Activated naive CD4-positive, alpha-beta T cell (primary cell): ENCODE measurements around the gene NTM.

ENCODE experiments used
- DNase-seq, 4 experiments: peaks; one replicate each; lab custom pipeline; 2025; lab: John Stamatoyannopoulos, UW

Gene NTM

DNA sequence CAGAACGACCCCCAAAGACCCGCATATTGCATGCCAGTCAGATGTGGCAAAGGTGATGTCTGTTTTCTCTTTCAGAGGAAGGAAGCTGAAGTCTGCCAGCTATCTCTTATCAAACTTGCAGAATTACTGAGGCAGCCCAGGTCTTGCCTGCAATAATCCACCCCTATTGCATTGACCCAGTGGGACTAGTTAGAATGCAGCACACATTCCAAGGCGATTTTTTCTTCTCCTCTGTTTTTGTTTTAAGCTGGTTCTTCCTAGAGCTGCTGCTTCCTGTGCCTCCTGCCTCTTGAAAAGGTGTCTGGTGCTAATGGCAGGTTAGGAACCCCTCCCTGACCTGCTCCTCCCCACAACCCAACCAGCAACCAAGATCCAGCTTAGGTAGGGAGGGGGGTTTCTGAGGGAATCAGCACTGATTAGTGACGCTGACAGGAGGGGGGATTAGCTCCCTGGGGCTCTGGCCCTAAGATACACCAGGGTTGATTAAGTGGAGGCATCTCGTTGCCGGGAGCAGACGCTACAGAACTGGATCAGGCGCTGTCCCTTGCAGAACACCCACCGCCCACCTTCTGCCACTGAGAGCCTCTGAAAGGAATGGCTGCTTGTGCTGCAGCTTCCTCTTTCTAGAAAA lies 2.8 kb downstream of the NTM start:
- no peak for DNase-seq

DNA sequence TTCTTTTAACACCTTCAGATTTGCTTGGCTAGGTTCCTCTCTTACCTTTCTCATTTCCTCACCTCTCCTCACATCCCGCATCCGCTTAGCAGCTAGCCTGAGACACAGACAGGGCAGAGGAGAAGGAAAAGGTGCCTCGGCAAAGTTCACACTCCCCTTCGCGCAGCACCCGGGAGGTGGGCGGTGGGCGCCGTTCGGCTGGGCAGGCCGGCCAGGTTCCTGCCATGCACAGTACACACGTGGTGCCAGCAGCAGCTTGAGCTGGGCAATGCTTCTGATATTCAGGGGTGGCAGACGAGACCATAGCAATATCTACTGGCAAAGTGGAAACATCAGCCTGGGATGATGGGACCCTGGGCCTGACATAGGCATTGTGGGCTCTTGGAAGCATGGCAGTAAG lies 3.3 kb downstream of the NTM start:
- DNase-seq = no peak

DNA sequence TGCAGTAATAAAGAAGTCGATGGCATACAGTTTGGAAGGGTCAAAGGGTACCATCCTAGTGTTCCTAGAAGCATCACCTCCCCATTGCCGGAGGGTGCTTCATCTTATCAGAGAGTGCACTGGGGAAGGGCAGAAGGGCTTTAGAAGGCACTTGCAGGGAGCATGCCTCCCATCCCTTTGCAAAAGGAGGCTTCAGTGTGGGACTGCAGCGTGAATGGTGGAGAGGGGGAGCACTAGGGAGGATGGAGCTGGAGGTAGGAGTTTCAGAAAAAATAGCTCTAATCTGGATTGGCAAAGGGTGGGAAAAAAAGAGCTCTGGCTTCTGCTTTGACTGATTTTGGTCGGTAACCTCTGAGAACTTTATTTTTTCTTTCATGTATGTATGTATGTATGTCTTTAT lies 5.0 kb downstream of the NTM start:
- no peak for DNase-seq

DNA sequence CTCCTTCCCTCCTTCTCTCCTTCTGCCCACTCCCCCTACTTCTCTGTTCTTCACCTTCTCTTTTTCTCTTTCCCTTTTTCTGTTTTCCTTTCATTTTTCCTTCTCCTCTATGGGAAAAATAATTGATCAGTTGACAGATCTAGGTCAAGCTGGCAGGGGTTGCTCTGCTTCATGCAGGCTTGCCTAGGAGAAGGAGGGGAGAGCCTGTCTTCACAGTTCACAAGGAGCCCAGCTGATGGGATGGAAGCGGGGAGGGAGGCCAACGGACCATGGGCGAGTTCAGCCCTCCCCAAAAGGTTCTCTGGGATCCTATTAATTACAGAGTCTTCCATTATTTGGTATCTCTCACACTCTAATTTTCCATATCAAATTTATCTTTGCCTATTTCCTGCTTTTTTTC lies 5.5 kb downstream of the NTM start:
- DNase-seq = no peak

DNA sequence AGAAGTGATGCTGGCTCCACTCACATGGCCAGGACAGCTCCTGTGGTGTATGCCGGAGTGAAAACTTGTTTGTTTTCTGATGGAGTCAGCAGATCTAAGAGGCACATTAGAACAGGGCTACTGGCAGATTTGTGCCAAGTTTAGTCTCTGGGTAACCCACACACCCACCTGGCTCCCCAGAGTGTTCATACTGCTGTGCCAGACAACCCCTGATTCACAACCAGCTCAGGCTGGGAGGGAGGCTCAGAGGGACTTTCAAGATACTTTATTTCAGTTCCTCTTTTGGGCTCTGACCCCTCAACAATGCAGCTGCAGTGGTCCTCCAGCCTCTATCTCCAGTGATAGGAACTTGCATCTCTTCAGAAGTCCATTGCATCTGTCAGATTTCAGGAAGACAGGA lies 8.5 kb downstream of the NTM start:
- DNase-seq = no peak

DNA sequence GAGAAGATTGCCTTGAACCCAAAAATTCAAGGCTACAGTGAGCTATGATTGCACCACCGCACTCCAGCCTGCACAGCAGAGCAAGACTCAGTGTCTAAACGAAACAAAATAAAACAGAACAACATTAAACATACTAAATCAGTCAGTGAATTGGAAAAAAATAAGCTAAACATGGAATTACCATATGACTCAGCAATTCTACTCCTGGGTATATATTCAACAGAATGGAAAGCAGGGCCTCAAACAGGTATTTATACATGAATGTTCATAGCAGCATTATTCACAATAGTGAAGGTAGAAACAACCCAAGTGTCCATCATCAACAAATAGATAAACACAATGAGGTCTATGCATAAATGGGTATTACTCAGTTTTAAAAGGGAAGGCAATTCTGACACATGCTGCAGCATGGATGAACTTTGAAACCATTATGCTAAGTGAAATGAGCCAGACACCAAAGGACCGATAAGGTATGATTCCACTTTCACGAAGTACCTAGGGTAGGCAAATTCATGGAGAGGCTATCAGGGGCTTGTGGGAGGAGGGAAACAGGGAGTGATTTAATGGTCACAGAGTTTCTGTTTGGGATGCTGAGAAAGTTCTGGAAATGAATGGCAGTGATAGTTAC lies 15.5 kb downstream of the NTM start:
- DNase-seq = no peak

DNA sequence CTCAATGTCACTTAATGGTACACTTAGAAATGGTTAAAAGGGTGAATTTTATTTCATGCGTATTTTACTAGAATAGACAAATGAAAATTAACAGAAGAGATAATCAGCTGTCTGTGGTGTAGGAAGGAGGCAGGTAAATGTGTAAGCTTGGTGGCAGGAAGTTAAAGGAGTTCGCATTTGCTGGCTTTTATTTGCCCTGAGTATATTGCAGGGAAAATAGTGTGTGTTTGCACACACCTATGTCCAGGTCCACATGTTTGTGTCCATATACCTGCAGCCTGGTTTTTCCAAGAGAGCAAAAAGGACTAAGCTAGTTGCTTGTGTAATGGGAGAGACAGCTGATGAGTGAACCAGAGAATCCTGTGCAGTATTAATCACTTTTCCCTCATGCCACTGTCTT lies 16.0 kb downstream of the NTM start:
- DNase-seq = no peak

DNA sequence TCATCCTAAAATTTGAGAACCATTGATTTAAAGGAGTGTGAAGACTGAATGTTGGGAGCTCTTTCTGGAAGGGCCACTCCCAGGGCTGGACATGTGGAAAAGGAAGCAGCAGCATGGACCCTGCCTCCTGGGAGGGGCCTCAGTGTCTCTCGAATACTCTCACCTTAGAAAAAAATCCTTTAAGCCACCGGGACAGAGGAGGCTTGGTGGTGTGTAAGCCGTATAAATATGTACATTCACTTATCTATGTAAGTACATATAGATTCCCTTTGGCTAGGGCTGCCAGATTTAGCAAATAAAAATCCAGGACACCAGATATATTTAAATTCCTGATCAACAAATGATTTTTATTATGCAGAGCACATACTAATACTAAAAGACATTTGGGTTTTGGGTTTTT lies 17.6 kb downstream of the NTM start:
- DNase-seq = no peak

DNA sequence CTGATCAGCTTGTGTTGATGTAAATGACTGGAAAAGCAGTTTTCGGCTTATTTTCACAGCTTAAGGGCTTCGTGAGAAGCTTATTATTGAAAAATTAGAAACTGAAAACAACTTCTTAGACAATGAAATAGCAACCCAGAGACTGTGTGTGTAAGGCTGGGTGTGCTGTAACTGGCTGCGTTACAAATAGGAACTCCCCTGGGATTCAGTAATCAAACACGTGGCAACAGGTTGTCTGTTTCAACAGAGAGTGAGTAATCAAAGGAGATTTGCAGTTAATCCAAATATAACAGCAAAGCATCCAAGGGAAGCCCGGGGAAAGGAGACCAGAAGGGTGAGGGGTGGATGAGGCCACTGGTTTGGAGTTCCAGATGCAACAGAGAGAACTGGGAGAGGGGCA lies 19.2 kb downstream of the NTM start:
- no peak for DNase-seq

DNA sequence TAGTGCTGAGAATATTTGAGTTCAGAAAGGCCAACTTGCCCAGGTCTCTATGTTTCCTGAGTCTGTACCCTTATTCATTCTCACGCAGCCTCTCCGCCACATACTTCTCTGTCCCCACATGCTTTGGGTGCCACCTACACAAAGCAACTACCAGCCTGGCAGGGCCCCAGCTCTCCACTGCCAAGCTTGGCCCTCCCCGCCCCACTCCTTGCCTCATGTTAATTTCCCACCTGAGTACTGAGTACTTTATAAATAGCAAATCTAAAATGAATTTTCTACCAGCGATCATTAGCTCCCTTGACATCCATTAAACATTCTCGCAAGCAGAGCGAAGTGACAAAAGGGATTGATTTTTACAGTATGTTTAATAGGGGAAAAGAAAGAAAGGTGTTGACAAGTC lies 20.8 kb downstream of the NTM start:
- no peak for DNase-seq

DNA sequence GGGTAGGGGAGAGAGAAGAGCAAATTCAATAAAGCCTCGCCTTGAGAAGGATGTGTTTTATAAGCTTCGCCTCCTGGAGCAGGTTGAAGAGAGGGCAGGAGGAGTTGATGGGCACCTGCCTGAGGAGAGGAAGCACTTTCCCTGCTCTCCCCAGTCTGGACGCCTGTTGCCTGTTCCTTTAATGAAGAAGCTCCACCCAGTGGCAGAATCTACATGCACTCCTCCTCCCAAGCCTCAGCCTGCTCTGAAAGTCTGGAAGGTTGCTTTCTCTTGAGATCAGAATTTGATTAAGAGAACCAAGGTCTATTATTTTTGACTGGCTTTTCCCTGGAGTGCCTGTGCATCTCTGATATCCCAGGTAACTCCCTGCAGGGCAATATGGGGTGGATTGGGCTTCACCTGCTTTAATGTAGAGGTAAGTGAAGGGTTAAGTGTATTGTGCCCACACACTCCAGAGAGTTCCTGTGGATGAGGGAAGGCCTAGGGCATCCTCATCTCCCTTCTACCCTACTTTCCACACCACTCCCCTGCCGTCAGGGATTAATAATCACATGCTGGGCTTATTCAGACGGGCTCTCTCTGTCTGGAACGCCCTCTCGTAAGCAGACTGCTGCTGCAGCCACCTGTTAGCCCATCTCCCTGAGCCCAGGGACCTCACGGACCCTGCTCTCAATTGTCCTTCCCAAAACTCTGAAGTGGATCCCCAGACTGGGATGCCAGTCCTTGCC lies 22.3 kb downstream of the NTM start:
- DNase-seq = no peak

DNA sequence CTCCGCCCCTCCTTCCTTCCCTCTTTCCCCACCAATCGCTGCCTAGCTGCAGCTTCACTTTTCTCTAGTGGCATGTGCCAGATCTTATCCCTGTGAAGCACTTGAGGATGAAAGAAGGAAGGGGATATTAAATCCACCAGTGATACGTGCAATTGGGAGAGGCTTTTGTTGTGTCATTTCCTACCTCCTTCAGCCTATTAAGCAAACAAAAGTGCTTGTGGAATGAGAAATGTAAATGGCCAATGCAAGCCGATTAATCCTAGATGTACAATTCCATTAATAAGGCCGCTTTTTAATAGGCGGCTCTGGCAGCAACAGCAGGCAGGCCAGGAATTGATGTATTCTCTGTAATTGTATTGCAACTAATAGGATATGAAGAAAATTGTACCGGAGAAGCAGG lies 23.3 kb downstream of the NTM start:
- DNase-seq = no peak

DNA sequence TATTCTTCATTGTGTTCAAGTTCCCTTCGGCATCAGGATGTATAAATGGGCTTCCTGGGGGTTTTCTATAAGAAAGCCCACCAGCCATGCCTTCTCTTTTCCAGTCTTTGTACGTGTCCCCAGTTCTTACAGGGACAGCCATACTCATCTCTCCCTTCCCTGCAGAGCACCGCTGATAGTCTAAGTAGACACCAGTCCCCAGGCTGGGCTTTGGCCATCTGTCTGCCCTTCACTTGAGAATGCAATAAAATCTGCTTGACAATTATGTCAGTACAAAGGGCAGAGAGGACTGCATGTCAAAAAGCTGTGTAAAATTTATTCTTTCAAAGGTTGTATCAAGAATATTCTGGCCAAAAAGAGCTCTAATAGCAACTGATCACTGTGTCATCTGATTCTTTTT lies 27.3 kb downstream of the NTM start:
- no peak for DNase-seq

DNA sequence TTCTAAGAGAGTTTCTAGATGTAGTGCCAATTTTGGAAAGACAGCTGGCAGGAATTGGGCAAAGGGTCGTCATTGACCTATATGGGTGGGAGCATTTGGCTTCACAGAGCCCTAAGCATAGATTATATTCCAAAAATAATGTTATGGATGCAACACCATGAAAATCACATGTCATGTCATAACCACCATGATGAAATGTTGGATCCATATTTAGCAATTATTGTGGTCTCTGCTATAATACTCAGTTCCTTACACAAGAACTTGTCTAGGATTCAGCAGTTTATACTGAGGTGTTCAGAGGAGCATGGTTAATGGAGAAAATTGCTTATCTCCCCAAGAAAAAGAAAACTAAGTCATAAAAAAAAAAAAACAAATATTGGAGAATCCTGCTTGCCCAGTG lies 31.6 kb downstream of the NTM start:
- no peak for DNase-seq

DNA sequence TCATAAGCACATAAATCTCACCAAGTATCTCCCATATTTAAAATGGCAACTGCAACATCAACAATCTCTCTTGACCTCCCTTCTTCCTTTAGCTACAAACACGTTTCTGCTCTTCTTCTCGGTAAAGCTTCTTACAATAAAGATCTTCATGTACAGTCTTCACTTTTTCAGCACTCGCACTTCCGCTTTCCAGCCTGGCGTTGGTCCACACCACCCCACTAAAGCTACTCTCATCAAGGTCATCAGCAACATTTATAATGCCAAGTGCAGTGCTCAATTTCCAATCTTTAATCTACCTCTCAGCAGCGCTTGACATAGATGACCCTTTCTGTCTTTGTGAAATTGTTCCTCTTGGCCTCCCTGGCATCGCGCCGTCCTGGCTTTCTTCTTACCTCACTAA lies 33.6 kb downstream of the NTM start:
- no peak for DNase-seq

DNA sequence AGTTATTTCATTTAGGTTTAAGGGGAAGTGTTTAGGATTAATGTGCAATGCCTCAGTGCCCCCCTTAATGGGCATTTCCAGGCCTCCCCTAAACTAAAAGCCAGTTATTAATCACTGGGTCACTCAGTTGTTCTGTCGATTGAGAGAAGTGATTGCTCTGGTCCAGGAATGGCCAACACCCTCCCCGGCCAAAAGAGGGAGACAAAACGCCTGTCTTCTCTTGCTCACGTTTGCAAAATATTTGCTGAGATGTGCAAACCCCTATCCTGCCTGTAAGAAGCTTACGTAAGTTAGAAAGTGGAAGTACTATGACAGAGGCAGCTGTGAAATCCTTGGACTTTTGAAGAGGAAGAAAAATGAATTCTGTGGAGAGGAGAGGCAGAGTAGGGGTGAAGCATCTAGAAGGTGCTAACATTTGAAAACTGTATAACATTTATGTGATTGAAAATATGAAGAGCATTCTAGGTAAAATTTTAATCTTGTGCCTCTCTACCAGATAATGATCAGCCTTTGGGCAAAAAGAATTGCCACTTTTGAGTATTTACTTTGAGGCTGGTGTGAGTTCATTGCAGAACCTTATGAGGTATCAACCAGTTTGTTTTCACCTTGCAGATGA lies 37.7 kb downstream of the NTM start:
- no peak for DNase-seq

DNA sequence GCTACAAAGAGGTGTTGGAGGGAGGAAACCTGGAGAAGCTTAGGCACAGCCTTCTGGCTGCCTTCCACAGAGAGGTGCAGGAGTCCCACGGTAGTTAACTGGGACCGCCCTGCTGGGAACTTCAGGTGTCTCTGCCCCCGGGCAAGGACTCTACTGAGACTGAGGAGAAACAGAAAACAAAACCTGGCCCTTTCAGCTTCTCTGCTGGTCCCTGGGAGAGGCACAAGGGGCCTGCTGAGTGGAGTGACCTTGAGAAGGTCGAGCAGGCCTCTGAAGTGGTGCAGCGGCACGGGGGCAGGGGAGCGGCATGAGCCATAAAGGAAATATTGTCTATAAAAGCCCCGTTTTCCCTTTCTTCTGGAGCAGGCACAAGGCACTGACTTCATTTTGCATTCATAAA lies 38.9 kb downstream of the NTM start:
- no peak for DNase-seq

DNA sequence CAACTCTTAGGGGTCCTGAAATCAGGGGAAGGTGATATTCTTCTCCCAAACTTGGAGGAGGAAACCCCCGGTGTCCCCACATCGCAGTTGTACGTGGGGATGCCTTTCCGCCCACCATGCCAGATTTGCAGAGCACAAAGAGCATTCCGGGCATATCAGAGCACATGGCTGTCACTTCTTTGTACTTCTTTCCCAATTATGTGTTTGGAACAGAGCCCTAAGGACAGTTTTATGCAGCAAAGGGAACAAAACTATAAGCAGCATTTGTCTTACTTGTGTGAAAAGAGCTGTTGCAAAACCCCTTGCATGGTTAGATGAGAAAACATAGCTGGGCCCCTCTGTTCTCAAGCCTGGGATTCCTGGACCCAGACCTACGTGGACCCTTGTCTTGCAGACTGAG lies 41.2 kb downstream of the NTM start:
- DNase-seq = no peak

DNA sequence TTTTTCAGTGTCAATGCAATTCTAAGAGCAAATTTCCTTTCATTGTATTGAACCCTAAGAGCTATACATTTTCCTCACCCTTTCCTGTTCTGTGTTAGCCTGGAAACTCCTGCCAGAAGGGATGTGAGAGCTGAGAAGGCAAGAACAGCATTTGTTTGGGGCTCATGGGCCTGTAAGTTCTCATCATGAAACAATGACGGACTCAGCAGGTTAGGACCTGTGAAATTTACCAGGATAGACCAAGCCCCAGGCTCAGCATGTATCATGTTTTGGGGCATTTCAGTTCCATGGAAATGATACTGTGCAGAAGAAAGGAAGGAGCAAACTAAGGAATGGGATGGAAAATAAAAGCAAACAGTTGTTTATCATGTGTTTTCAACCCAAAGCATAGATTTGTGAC lies 41.6 kb downstream of the NTM start:
- DNase-seq = no peak

DNA sequence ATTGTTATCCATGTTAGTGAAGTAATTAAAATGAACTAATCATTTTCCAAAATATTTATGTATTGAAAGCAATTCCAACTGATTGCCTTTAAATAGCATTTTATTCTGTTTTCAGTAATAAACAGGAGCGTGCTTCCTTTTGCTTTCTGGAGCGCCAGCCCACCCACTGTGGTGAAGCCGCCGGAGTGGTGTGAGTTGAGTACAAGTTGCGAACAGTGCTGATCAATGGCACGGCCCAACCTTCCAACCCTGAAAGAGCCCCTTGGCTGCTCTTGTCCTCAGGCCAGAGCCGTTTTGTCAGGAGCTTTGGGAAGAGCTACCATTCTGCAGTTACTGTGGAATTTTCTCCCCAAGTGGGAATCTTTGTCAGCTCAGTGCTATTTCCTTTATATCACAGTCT lies 42.8 kb downstream of the NTM start:
- no peak for DNase-seq

DNA sequence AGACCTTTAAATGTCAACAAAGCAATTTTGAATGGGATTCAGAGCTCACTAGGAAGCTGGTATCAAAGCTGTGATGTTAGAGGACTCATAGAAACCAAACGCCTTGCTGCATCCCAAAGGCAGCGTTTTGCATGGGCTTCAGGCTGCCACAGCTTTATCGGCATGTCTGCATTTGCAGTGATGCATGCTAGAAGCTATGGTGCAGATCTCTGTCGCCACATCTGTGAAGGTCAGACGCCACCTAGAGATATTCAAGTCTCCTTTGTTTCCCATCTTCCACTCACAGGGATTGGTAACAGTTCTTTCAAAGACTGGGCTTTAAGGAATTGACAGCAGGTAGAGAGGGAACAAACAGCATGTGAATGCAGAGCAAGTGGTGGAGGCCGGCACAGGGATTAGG lies 47.8 kb downstream of the NTM start:
- DNase-seq = no peak

DNA sequence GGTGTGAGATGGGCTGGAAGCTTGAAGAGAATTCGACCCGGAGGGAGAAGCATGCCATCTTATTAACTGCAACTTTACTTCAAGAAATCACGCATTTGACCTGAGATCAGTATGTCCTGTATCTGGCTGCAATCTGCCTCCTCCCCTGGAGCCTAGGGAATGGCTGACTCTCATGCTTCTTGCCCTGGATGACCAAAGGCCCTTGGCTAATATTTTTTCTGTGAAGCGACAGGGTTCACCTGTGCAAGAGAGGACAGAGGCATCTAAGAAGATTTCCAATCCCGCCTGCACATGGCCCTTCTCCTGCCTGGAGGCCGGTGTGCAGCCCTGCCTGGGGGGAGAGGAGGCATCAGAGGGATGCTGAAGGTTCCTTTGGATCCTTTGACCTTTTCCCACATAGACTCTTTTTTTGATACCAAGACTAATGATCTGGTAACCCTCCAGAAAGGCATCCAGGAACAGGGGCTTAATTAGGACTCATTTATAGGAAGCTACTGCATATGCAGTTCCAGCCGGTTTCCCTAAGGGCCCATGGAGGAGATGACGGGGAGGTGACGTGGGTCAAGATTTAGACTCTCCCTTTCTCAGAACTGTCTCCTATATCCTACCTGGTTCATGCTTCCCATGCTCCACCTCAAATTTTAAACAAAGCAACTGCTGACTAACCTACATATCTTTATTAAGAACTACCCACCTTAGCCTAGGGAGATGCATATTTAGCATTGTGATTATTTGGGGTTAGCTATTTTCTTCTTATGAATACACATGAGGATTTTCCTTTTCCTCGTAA lies 50.8 kb downstream of the NTM start:
- no peak for DNase-seq

DNA sequence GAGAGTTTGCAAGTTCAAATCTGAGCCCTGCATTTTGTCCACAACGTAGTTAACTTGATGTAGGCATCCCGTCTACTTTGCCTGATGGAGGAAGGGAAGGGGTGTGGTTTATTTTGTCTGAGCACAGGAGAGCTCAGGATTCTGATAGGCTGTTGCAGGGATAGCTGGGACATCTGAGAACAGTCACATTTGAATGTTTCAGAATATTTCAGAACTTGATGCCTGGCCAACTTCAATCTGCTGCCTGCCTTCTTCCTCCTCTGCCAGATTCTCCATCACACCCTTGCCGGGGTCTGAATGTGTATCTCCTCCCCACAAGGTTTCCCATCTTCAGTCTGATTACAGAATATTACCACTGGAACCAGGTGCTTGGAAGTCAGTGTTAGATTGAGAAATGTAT lies 51.6 kb downstream of the NTM start:
- DNase-seq = no peak
